Kidney (tissue), 14 donors: Measurements from ENCODE around the gene RIMKLB. TPM values are rescaled to one million over a fixed set of nuclear protein-coding genes. Genes with fewer than 3 reads are reported as not detected.
"Not testable (repeated sequence)": the region's sequence is repeated elsewhere in the genome, so short reads cannot be mapped to it uniquely, and the experiment has no call there.

ENCODE experiments used
- DNase-seq, 5 donors: peaks; one replicate each; pipeline ENCODE4 v3.0.0-alpha.2; 2013 to 2020
- FAIRE-seq: peaks from 2 replicates; lab custom pipeline; 2012; peaks lifted over from hg19 to GRCh38; lab: Jason Lieb, UNC
- H3K27ac ChIP-seq, 2 donors: one replicate each; pipeline ENCODE4 v1.7.0; 2013; ENCODE audit warnings: low read depth in 2 of 2, low read length in 2 of 2, inconsistent platforms in 1 of 2
- H3K27me3 ChIP-seq: one replicate; pipeline ENCODE4 v1.7.1; 2013; ENCODE audit warnings: low read length, inconsistent platforms; ENCODE audit not compliant: control insufficient read depth, insufficient read depth
- H3K36me3 ChIP-seq, 3 donors: one replicate each; pipeline versions ENCODE4 v1.7.0 to v1.7.1; 2013; ENCODE audit warnings: low read length in 3 of 3, control low read depth in 1 of 3, inconsistent platforms in 1 of 3; ENCODE audit not compliant: insufficient read depth in 3 of 3, control insufficient read depth in 2 of 3
- H3K4me1 ChIP-seq, 3 donors: one replicate each; pipeline versions ENCODE4 v1.7.0 to v1.7.1; 2013; ENCODE audit warnings: low read length in 3 of 3, inconsistent platforms in 1 of 3, low read depth in 1 of 3; ENCODE audit not compliant: control insufficient read depth in 2 of 3, insufficient read depth in 2 of 3
- H3K4me3 ChIP-seq, 3 donors: one replicate each; pipeline versions ENCODE4 v1.7.0 to v1.8.1; 2013; ENCODE audit warnings: low read length in 3 of 3, control low read depth in 1 of 3, inconsistent platforms in 1 of 3
- H3K9ac ChIP-seq, 3 donors: one replicate each; pipeline versions ENCODE4 v1.7.0 to v1.7.1; 2013; ENCODE audit warnings: low read length in 3 of 3, control low read depth in 1 of 3, inconsistent platforms in 1 of 3
- H3K9me3 ChIP-seq, 3 donors: one replicate each; pipeline versions ENCODE4 v1.7.0 to v1.7.1; 2013; ENCODE audit warnings: low read length in 3 of 3, control low read depth in 1 of 3, inconsistent platforms in 1 of 3; ENCODE audit not compliant: control insufficient read depth in 2 of 3, insufficient read depth in 1 of 3
- intact Hi-C: fragments of 100-400 bp; cut with DNase I; formaldehyde crosslinking; loops from one replicate; pipeline ENCODE4 v1.11.1; 2022
- polyA plus RNA-seq: library from polyadenylated mRNA; stranded (reverse); fragments of 350-450 nt; fragmentation: Illumina TruSeq; extraction: RNeasy Lipid Tissue Mini Kit (QIAGEN cat#74804); gene quantifications from one replicate; pipeline ENCODE4 v1.2.3, GENCODE V29; 2014; ENCODE audit warnings: low read depth, low replicate concordance; ENCODE audit not compliant: insufficient read depth
- total RNA-seq: library from RNA; stranded (reverse); fragmentation: NEBNext Ultra II Directional; extraction: Animal tissue kit (Norgen Biotek cat#: 25700); gene quantifications from one replicate; pipeline ENCODE4 v1.2.1, GENCODE V29; 2021
- TF ChIP-seq, protein P1 (sequence below): IDR thresholded peaks from 3 replicates; pipeline ENCODE4 v1.5.1; 2012; ENCODE audit warnings: mild to moderate bottlenecking, moderate library complexity, borderline replicate concordance; ENCODE audit not compliant: insufficient read depth; ENCODE audit errors: extremely low read depth
- donor health status: control.
- donor health status: control.
- donor health status: control.
- donor health status: control.
- donor health status: control.
- donor health status: DM: yes; HTN: yes; CAD: no.
- donor health status: Normal renal cell carcinoma (clear cell type).

The RIMKLB gene
- total and polyA plus RNA-seq, 2 donors from 2014 or later, result 38.0 to 45.5 TPM

DNA sequence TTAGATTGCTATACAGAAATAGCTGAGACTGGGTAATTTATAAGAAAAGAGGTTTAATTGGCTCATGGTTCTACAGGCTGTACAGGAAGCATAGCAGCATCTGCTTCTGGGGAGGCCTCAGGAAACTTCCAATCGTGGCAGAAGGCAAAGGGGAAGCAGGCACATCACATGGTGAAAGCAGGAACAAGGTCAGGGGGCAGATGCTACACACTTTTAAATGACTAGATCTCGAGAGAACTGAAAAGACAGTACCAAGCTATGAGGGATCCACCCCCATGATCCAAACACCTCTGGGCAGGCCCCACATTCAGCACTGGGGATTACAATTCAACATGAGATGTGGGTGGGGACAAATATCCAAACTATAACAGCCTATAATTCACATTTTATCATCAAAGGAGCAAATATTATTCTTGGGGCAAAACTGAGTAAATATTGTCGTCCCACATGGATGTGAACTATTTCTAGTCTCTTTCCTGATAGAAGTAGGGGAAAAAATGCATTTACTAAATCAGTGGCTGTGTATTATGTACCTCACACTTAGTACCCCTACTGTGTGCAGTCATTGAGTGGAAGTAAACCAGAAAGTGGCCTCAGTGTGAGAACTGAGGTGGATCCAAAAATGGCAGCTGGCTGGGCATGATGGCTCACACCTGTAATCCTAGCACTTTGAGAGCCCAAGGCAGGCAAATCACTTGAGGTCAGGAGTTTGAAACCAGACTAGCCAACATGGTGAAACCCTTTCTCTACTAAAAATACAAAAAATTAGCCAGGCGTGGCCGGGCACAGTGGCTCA, 99.2 kb downstream of the RIMKLB start:
- Histone ChIP-seq H3K36me3 (no peaks in the 10 kb centered on the region), H3K9ac (no peak overlapping the region), H3K27me3 (no peaks in the 10 kb centered on the region), H3K27ac (no peak overlapping the region), H3K4me3 (no peak overlapping the region), H3K9me3 (no peaks in the 10 kb centered on the region), H3K4me1 (no peaks in the 10 kb centered on the region)
- intact Hi-C loops, result no loop called here
- FAIRE-seq (no peak), DNase-seq (no peak)
- TF ChIP-seq, protein P1, sequence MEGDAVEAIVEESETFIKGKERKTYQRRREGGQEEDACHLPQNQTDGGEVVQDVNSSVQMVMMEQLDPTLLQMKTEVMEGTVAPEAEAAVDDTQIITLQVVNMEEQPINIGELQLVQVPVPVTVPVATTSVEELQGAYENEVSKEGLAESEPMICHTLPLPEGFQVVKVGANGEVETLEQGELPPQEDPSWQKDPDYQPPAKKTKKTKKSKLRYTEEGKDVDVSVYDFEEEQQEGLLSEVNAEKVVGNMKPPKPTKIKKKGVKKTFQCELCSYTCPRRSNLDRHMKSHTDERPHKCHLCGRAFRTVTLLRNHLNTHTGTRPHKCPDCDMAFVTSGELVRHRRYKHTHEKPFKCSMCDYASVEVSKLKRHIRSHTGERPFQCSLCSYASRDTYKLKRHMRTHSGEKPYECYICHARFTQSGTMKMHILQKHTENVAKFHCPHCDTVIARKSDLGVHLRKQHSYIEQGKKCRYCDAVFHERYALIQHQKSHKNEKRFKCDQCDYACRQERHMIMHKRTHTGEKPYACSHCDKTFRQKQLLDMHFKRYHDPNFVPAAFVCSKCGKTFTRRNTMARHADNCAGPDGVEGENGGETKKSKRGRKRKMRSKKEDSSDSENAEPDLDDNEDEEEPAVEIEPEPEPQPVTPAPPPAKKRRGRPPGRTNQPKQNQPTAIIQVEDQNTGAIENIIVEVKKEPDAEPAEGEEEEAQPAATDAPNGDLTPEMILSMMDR, result no peak

- H3K36me3 ChIP-seq, H3K27me3 ChIP-seq, H3K9ac ChIP-seq, H3K9me3 ChIP-seq, H3K4me1 ChIP-seq, intact Hi-C loops, DNase-seq, FAIRE-seq, H3K4me3 ChIP-seq, H3K27ac ChIP-seq: not testable (repeated sequence)
Measured at GRCh38 chr12:8801213-8801612, 103.4 kb downstream of the RIMKLB start.

GRCh38 chr12:8804833-8805232, 107.0 kb downstream of the RIMKLB start:
- H3K9ac ChIP-seq, FAIRE-seq, intact Hi-C loops, H3K9me3 ChIP-seq, H3K4me1 ChIP-seq, H3K27ac ChIP-seq, H3K27me3 ChIP-seq, H3K36me3 ChIP-seq, H3K4me3 ChIP-seq, DNase-seq: not testable (repeated sequence)

DNA sequence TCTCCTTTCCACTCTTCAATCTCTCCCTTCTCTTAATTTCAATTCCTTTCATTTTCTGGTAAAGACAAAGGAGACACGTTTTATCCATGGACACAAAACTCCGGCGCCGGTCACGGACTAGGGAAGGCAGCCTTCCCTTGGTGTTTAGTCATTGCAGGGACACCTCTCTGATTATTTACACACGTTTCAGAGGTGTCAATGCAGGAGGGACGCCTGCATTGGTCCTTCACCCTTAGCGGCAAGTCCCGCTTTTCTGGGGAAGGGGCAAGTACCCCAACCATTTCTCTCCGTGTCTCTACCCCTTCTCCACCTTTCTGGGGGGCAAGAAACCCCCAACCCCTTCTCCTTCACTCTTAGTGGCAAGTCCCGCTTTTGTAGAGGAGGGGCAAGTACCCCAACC, 107.7 kb downstream of the RIMKLB start:
- H3K9ac ChIP-seq, H3K27ac ChIP-seq, DNase-seq, H3K9me3 ChIP-seq, H3K4me3 ChIP-seq, H3K27me3 ChIP-seq, H3K4me1 ChIP-seq, intact Hi-C loops, FAIRE-seq, H3K36me3 ChIP-seq: not testable (repeated sequence)

- H3K36me3 ChIP-seq, DNase-seq, H3K27ac ChIP-seq, H3K9ac ChIP-seq, intact Hi-C loops, H3K27me3 ChIP-seq, H3K4me3 ChIP-seq, H3K9me3 ChIP-seq, FAIRE-seq, H3K4me1 ChIP-seq: not testable (repeated sequence)
Measured at GRCh38 chr12:8807084-8807483, 109.3 kb downstream of the RIMKLB start.

DNA sequence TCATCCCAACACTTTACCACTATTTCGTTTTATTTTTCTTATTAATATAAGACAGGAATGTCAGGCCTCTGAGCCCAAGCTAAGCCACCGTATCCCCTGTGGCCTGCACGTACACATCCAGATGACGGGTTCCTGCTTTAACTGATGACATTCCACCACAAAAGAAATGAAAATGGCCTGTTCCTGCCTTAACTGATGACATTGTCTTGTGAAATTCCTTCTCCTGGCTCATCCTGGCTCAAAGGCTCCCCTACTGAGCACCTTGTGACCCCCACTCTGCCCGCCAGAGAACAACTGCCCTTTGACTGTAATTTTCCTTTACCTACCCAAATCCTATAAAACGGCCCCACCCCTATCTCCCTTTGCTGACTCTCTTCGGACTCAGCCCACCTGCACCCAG, 112.3 kb downstream of the RIMKLB start:
- DNase-seq, FAIRE-seq, H3K27ac ChIP-seq, H3K9ac ChIP-seq, intact Hi-C loops, H3K9me3 ChIP-seq, H3K27me3 ChIP-seq, H3K36me3 ChIP-seq, H3K4me3 ChIP-seq, H3K4me1 ChIP-seq: not testable (repeated sequence)
